HG02973 (cell line): Measurements from ENCODE around the gene C5orf63.
"Not testable (repeated sequence)": the region's sequence is repeated elsewhere in the genome, so short reads cannot be mapped to it uniquely, and the experiment has no call there.

Experiments used
- ATAC-seq: cut with Tn5 transposase; IDR thresholded peaks from one replicate; pipeline ENCODE4 v1.9.1; 2021; ENCODE audit warnings: moderate library complexity; ENCODE audit not compliant: unreplicated experiment

The C5orf63 gene

DNA sequence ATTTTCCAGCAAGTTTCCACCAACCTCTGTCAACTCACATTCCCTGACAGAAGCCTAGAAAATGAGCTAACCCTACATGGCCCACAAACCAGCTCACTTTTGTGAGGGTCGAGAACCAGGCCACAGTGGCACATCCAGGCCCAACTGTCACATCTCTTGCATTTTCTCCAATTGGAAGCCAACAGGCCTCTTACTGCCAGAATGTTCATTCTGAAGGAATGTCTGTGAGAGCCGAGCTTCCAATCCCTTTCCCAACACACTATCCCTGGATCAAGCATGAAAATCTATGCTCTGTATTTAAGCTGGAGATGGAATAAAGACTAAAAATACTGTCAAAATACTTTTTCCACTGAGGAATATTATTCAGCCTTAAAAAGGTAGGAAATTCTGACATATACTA lies 62.9 kb downstream of the C5orf63 start:
- ATAC-seq = no peak

DNA sequence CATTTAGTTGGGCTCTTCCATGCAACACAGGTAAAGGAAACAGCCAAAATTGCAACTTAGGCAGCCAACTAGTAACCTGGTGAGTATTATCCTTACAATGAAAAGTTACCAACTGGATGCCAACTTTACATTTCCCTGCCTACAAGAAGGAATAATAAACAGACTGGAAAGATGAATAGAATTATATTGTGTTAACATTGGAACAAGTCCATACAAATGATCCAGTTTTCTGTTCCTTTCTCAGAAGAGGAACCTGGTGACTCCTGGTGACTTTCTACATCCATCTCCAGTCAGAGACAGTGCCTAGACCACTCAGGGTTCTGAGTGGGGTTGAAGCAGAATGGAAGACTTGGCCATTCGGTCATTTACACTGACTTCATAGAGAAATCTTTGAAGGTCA lies 63.5 kb downstream of the C5orf63 start:
- no peak for ATAC-seq

GRCh38 chr5:127008300-127008975 lies 64.9 kb downstream of the C5orf63 start:
- no peak for ATAC-seq

- ATAC-seq = no peak
These were observed 65.8 kb downstream of the C5orf63 start for GRCh38 chr5:127007522-127007921.

GRCh38 chr5:127006744-127007143 lies 66.6 kb downstream of the C5orf63 start:
- ATAC-seq = no peak

GRCh38 chr5:127005282-127005681 lies 68.0 kb downstream of the C5orf63 start:
- not testable (repeated sequence) for ATAC-seq

DNA sequence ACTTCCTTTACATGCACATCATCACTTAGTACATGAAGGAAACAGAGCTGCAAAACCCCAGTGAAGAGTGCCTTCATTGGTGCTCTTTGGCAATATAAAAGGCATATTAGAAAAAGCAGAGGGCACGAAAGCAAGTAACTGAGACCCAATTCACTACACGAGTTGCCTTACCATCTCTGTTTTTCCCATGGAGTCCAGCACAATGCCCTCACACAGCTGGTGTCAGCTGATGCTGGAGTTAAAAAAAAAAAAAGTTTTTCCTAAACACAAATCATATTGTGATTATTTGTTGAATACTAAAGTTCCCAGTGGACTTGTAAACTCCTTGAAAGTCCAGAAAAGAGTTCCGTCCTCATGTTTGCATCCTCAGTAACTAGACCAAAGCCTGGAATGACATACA lies 68.6 kb downstream of the C5orf63 start:
- no peak for ATAC-seq

DNA sequence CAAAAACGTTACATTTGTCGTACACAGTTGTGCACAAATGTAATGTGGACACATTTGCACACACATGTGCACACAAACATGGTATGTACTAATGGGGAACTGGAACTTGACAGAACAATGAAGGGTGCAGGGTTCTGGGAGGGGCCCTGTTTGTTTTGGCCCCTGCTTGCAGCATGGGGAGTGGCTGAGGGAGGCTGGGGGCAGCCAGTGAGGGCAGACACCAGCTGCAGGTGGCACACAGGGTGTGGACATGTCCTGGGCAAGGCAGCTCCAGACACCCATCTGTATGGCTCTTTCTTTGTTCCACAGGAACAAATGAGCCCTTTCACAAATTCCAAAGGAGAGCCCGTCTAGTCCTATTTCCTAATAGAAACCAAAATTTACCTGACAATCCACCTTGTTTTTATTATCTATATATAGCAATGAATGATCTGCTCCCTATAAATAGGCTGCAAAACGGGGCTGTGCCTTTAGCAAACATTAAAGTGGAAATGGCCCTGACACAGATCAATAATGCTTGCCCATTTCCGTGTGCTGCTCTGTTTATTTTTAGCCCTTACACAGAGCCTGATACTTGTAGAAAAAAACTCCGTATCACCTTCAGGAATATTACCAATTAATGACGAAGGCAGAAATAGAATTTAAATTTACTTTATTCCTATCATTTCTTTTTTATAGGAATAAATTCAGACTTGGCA lies 69.4 kb downstream of the C5orf63 start:
- no peak for ATAC-seq

DNA sequence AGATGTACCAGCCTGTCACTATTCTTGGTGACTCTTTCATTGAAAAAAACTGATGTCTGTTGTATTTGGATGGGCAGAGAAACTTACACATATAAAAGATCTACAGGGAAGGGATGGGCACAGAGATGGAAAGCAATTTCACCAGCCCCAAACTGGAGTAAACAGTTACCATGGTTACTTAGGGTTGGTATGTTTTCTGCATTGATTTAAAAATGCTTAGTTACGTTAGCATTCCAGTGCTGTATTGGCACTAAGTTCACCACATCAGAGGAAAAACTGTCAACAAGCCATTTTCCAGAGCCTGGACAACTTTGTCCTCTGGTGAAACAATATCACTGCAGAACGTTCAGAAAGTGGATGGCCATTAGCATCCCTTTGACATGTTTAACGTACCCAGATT lies 70.9 kb downstream of the C5orf63 start:
- no peak for ATAC-seq

GRCh38 chr5:127001621-127002296 lies 71.5 kb downstream of the C5orf63 start:
- no peak for ATAC-seq
